Spleen (tissue), 11 donors: ENCODE data around the gene KIF21A. TPM values are rescaled to one million over a fixed set of nuclear protein-coding genes. Genes with fewer than 3 reads are reported as not detected.

Source experiments
- DNase-seq: peaks from one replicate; pipeline ENCODE4 v3.0.0-alpha.2; 2020
- H3K27ac ChIP-seq, 8 donors: fragments of 200-600 bp; sonication (generic) in 7 of 8; 1 replicate in 4 of 8; 2 replicates in 4 of 8; pipeline versions ENCODE4 v1.5.0 to v1.8.0; 2016 to 2021; ENCODE audit warnings: inconsistent platforms in 4 of 8, mild to moderate bottlenecking in 4 of 8, moderate library complexity in 1 of 8
- H3K27me3 ChIP-seq, 7 donors: fragments of 200-600 bp; sonication (generic) in 6 of 7; replicated peaks in 1 of 7; 1 replicate in 4 of 7; 2 replicates in 3 of 7; pipeline versions ENCODE4 v1.5.0 to v1.8.0; 2016 to 2021; ENCODE audit warnings: inconsistent platforms in 3 of 7, mild to moderate bottlenecking in 1 of 7
- H3K36me3 ChIP-seq, 6 donors: fragments of 200-600 bp; sonication (generic) in 5 of 6; 1 replicate in 4 of 6; 2 replicates in 2 of 6; pipeline versions ENCODE4 v1.5.0 to v1.8.0; 2016 to 2021; ENCODE audit warnings: inconsistent platforms in 2 of 6
- H3K4me1 ChIP-seq, 6 donors: fragments of 200-600 bp; sonication (generic) in 5 of 6; 1 replicate in 3 of 6; 2 replicates in 3 of 6; pipeline versions ENCODE4 v1.5.0 to v1.8.0; 2016 to 2021; ENCODE audit warnings: inconsistent platforms in 3 of 6
- H3K4me3 ChIP-seq, 8 donors: fragments of 200-600 bp; sonication (generic) in 7 of 8; 1 replicate in 4 of 8; 2 replicates in 4 of 8; pipeline versions ENCODE4 v1.5.0 to v1.8.0; 2016 to 2021; ENCODE audit warnings: inconsistent platforms in 4 of 8, mild to moderate bottlenecking in 4 of 8, moderate library complexity in 2 of 8
- H3K9me3 ChIP-seq, 8 donors: fragments of 200-600 bp; sonication (generic) in 7 of 8; 1 replicate in 4 of 8; 2 replicates in 4 of 8; pipeline versions ENCODE4 v1.5.0 to v1.8.0; 2016 to 2021; ENCODE audit warnings: inconsistent platforms in 4 of 8
- POLR2A ChIP-seq, 3 donors: fragments of 450-650 bp; IDR thresholded peaks; one replicate each; pipeline ENCODE4 v1.5.1; 2017; ENCODE audit warnings: antibody characterized with exemption in 3 of 3, mild to moderate bottlenecking in 1 of 3
- POLR2AphosphoS5 ChIP-seq, 3 donors: sonication (generic); formaldehyde crosslinking; IDR thresholded peaks; one replicate each; pipeline ENCODE4 v1.5.1; 2017; ENCODE audit warnings: antibody characterized with exemption in 3 of 3
- WGBS, 5 donors: extraction: QIAGEN DNeasy Blood & Tissue Kit in 3 of 5; methylation state at CpG; one replicate each; pipeline versions ENCODE4 v1.1.5 to v1.1.7; 2013 to 2018; 5-methylcytosine and 5-hydroxymethylcytosine counted together
- intact Hi-C: fragments of 100-400 bp; cut with DNase I; formaldehyde crosslinking; loops from one replicate; pipeline ENCODE4 v1.15.0; 2023; ENCODE audit warnings: low total_unique reads
- polyA plus RNA-seq, 3 donors: library from polyadenylated mRNA; stranded (reverse); fragments of 200-250 nt; gene quantifications; one replicate each; pipeline ENCODE4 v1.2.1, GENCODE V29; 2013
- total RNA-seq, 7 donors: library from RNA; depleted of rRNA in 3 of 7; stranded (reverse); fragments of >200 nt in 3 of 7; fragmentation: NEBNext Ultra II Directional in 4 of 7; extraction: Animal tissue kit (Norgen Biotek cat#: 25700) in 4 of 7; gene quantifications; one replicate each; pipeline versions ENCODE4 v1.1.0 to v1.2.1, GENCODE V29; 2016 to 2021
- TF ChIP-seq, protein P1 (sequence below), 11 experiments: fragments of 200-600 bp in 7 of 11; fragments of 450-650 bp in 4 of 11; sonication (generic) in 4 of 11; IDR thresholded peaks in 8 of 11; conservative IDR thresholded peaks in 3 of 11; 1 replicate in 7 of 11; 2 replicates in 4 of 11; pipeline versions ENCODE4 v1.4.0 to v1.8.0; 2016 to 2021; ENCODE audit warnings: antibody characterized with exemption in 11 of 11, inconsistent platforms in 4 of 11, mild to moderate bottlenecking in 1 of 11
- donor health status: healthy with polysubstance abuse.
- donor health status: DM: no; HTN: no; CAD: no; lungs with moderate emphysema.
- donor health status: DM: no; HTN: no; CAD: no.
- donor health status: Bipolar disorder and iron deficiency.
- donor health status: healthy.
- donor health status: DM: no; HTN: no; CAD: no.
- donor health status: DM: yes; HTN: yes; CAD: no.

Gene KIF21A
- total and polyA plus RNA-seq, 10 donors = 1.0 to 47.1 (median 11.8) TPM

DNA sequence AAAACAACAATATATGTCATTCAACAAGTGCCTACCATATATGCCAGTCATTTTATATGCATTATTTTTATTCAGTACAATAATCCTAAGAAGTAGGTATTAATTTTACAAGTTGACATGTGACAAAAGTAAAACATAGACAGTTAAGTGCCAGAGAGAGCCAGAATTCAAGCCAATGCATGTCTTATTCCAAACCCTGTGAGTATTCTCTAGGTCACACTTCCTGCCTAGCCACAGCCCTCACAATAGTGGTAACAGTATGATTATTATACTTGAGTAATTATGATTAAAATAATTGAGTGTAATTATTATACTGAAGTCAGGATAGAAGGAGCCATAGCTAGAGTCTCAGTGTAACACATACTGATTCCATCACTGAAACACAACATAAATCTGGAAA, 52.2 kb downstream of the KIF21A start:
- TF ChIP-seq, protein P1, sequence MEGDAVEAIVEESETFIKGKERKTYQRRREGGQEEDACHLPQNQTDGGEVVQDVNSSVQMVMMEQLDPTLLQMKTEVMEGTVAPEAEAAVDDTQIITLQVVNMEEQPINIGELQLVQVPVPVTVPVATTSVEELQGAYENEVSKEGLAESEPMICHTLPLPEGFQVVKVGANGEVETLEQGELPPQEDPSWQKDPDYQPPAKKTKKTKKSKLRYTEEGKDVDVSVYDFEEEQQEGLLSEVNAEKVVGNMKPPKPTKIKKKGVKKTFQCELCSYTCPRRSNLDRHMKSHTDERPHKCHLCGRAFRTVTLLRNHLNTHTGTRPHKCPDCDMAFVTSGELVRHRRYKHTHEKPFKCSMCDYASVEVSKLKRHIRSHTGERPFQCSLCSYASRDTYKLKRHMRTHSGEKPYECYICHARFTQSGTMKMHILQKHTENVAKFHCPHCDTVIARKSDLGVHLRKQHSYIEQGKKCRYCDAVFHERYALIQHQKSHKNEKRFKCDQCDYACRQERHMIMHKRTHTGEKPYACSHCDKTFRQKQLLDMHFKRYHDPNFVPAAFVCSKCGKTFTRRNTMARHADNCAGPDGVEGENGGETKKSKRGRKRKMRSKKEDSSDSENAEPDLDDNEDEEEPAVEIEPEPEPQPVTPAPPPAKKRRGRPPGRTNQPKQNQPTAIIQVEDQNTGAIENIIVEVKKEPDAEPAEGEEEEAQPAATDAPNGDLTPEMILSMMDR (IDR thresholded peaks at IDR 0.05 in 8 of 11, conservative IDR thresholded peaks at IDR 0.05 in 3 of 11) = no peak
- no peak overlapping the region for H3K4me3 ChIP-seq
- no peaks in the 10 kb centered on the region for H3K4me1 ChIP-seq
- no peaks in the 10 kb centered on the region for H3K27me3 ChIP-seq
- H3K27ac ChIP-seq = no peak overlapping the region
- H3K9me3 ChIP-seq = no peaks in the 10 kb centered on the region
- intact Hi-C loops = no loop called here
- DNase-seq = no peak
- H3K36me3 ChIP-seq = no peaks in the 10 kb centered on the region

DNA sequence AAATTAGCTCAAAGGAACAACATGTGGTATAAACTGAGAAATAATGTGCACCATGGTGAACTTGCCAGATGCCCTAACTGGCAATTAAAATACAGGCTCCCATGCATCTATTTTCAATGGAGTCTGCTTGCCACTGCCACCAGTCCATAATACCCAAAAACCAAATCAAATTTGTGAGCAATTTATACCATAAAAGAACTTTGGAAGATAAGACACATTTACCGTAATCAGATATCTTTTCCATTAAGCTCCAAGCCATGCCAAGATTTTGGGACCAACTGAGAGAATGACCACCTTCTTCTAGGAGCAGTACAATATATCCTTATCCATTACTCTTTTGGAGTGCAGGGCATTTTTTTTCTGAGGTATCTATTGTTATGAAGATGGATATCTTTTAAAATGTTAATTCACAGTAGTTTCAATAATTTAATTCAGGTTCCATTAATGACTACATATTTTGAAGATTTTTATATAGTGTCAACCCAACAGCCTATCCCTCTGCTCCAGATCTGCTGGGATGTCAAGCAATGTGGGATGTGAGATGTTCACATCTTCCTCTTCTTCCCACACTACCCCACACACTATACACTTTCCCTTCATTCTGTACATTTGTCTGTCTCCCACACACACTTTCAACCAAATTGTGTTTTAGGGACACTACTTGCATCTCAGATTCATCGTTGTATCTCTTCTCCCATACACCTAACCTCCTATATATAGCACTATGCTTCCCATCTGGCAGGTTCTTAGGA, 53.3 kb downstream of the KIF21A start:
- TF ChIP-seq, protein P1 (IDR thresholded peaks at IDR 0.05 in 8 of 11, conservative IDR thresholded peaks at IDR 0.05 in 3 of 11) = no peak
- TF ChIP-seq POLR2AphosphoS5 (IDR thresholded peaks at IDR 0.05) (no peak), POLR2A (IDR thresholded peaks at IDR 0.05) (no peak)
- no peak for DNase-seq
- 91 to 95% (median 95%) methylated on average over 2 of the region's 2 CpGs for WGBS, 5 donors

DNA sequence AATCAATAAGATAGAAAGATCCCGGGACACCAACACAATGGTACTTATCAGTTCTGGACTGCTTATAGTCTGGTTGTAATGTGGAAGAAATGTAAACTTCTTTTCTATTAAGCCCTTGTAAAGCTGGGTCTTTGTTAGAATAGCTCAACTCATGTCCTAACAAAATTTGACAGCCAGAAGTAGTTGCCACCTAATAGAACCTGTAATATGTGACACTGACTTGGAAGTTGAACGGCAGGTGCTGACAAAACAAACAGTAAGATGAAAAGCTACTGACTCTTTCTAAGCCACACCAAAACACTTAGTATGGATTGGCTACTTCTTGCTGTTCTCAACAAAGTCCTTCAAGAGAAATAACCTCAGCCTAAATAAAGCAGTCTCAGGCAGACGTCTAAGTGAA, 56.6 kb downstream of the KIF21A start:
- no peaks in the 10 kb centered on the region for H3K4me1 ChIP-seq
- no peak for DNase-seq
- no peak for TF ChIP-seq POLR2AphosphoS5 (IDR thresholded peaks at IDR 0.05)
- TF ChIP-seq, protein P1 (IDR thresholded peaks at IDR 0.05 in 8 of 11, conservative IDR thresholded peaks at IDR 0.05 in 3 of 11) = no peak
- TF ChIP-seq POLR2A (IDR thresholded peaks at IDR 0.05) = no peak
- H3K27me3 ChIP-seq = no peaks in the 10 kb centered on the region
- H3K36me3 ChIP-seq = no peaks in the 10 kb centered on the region
- no peak overlapping the region for H3K27ac ChIP-seq
- 88 to 95% (median 93%) methylated on average over 3 of the region's 3 CpGs for WGBS, 5 donors
- intact Hi-C loops = no loop called here
- H3K4me3 ChIP-seq = no peak overlapping the region
- no peaks in the 10 kb centered on the region for H3K9me3 ChIP-seq

More for the DNA sequence above, 53.3 kb downstream of the KIF21A start:
- Histone ChIP-seq H3K4me3 (no peak overlapping the region), H3K9me3 (no peaks in the 10 kb centered on the region), H3K27ac (no peak overlapping the region), H3K4me1 (no peaks in the 10 kb centered on the region), H3K27me3 (no peaks in the 10 kb centered on the region), H3K36me3 (no peaks in the 10 kb centered on the region)
- intact Hi-C loops = no loop called here

DNA sequence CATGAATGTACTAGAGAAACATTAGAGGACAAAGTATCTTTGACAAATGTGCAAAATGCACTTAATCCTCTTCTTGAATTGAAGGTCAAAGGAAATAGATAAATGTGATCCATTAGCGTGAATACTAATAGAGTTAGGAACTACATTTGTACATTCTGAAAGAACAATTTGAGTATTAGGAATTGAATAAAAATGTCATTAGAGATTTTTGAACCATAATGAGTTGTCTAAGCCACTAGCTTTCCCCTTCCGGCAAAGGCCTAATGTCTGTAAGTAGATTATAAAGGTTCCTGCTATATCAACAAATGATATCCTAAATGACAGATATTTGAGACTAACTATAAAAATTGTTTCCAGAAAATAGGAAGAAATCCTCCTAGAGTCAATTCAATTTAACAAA, 59.8 kb downstream of the KIF21A start:
- no peaks in the 10 kb centered on the region for H3K9me3 ChIP-seq
- TF ChIP-seq POLR2A (IDR thresholded peaks at IDR 0.05) (no peak), POLR2AphosphoS5 (IDR thresholded peaks at IDR 0.05) (no peak)
- TF ChIP-seq, protein P1 (IDR thresholded peaks at IDR 0.05 in 8 of 11, conservative IDR thresholded peaks at IDR 0.05 in 3 of 11) = no peak
- intact Hi-C loops = no loop called here

More for the DNA sequence above, 59.8 kb downstream of the KIF21A start:
- Histone ChIP-seq H3K4me1 (no peaks in the 10 kb centered on the region), H3K36me3 (no peaks in the 10 kb centered on the region), H3K27me3 (no peaks in the 10 kb centered on the region), H3K27ac (no peak overlapping the region), H3K4me3 (no peak overlapping the region)
- DNase-seq = no peak
- 75 to 87% (median 82%) methylated on average over 2 of the region's 2 CpGs for WGBS, 5 donors
